ENCODE results near the gene ADGRF1. TPM values are rescaled to one million over a fixed set of nuclear protein-coding genes. Genes with fewer than 3 reads are reported as not detected.

The ADGRF1 gene
- total RNA-seq, 1 donor from 2014 or later, result not detected

DNA sequence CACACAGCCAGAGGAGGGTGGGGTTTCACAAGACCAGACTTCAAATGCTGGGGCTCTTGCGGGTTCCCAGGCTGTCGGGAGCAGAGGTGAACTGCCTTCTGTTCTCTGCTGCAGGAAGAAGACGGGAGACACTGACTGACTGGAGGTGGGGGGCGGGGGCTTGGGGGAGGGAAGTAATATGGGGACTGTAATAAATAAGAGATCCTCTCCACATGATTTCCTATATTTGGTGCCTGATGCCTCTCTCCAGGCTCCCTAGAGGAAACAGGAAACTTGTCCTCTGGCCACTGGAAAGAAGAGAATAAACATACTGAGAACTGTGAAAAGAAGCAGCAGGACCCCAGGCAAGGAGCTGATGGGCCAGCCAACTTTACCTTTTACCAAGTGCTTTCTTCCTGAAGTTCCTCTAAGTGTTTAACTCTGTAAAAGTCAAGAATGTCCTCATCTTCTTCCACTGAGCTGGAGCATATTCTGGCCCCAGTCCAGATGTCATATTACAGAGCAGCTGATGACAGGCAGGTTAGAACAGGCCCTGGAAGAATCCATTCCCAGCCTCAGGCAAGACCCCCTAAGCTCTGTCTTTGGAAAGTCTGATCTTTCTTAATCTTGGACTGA is 87.2 kb downstream of the ADGRF1 start:
- ATAC-seq, result peak; percentile 35
- intact Hi-C loops (cut with micrococcal nuclease), result no loop called here

GRCh38 chr6:46953921-46954320 is 88.2 kb downstream of the ADGRF1 start:
- DNase-seq (no peak), ATAC-seq (no peak)
- intact Hi-C loops (cut with micrococcal nuclease), result no loop called here

More for the DNA sequence above, 87.2 kb downstream of the ADGRF1 start:
- no peak for DNase-seq

- ATAC-seq (peak; percentile 80), DNase-seq (peak; percentile 73)
- intact Hi-C loops (cut with micrococcal nuclease), result no loop called here
Measured at GRCh38 chr6:46949632-46950280, 92.4 kb downstream of the ADGRF1 start.

- intact Hi-C loops (cut with micrococcal nuclease), result no loop called here
- DNase-seq (no peak), ATAC-seq (peak; percentile 85)
Measured at GRCh38 chr6:46948699-46949098, 93.4 kb downstream of the ADGRF1 start.

Other genes starting within 250 kb of the ADGRF1 start
- gene MEP1A, start 248.9 kb downstream of the ADGRF1 start, total RNA-seq, result not detected
- 45.9 TPM for gene ADGRF5, start 120.4 kb downstream of the ADGRF1 start, total RNA-seq

All from left ventricle myocardium superior (tissue), 1 donor.